Fibroblast of mammary gland (primary cell): Measurements from ENCODE around the gene RREB1.

Source experiments
- DNase-seq: peaks from one replicate; pipeline ENCODE4 v3.0.0-alpha.2; 2010; ENCODE audit warnings: low read depth
- H3K4me3 ChIP-seq: 2 replicates; pipeline ENCODE4 v1.5.1; 2011; ENCODE audit warnings: low read depth, mild to moderate bottlenecking, low read length, moderate library complexity; ENCODE audit not compliant: control insufficient read depth
- CTCF ChIP-seq: conservative IDR thresholded peaks from 2 replicates; pipeline ENCODE4 v1.5.1; 2011; ENCODE audit warnings: low read depth, low read length, inconsistent platforms; ENCODE audit not compliant: control insufficient read depth, insufficient read depth

The RREB1 gene

GRCh38 chr6:7239590-7239948 is 131.8 kb downstream of the RREB1 start:
- no peak for DNase-seq
- no peak overlapping the region for H3K4me3 ChIP-seq
- TF ChIP-seq CTCF = no peak

- H3K4me3 ChIP-seq = no peak overlapping the region
- no peak for DNase-seq
- TF ChIP-seq CTCF = no peak
Measured at GRCh38 chr6:7240351-7240750, 132.6 kb downstream of the RREB1 start.

GRCh38 chr6:7241160-7241559 is 133.4 kb downstream of the RREB1 start:
- no peak overlapping the region for H3K4me3 ChIP-seq
- no peak for TF ChIP-seq CTCF
- DNase-seq = no peak

GRCh38 chr6:7241709-7242645 is 134.2 kb downstream of the RREB1 start:
- H3K4me3 ChIP-seq = no peak overlapping the region
- no peak for TF ChIP-seq CTCF
- DNase-seq = no peak

GRCh38 chr6:7242835-7243178 is 135.0 kb downstream of the RREB1 start:
- H3K4me3 ChIP-seq = no peak overlapping the region
- no peak for DNase-seq
- no peak for TF ChIP-seq CTCF

- DNase-seq = peak; percentile 70
- H3K4me3 ChIP-seq = no peak overlapping the region
- peak; percentile 96 for TF ChIP-seq CTCF
Measured at GRCh38 chr6:7243179-7243981, 135.6 kb downstream of the RREB1 start.
